Ramos (cell line): ENCODE results near the gene FAM219A.
"Not testable (repeated sequence)": the region's sequence is repeated elsewhere in the genome, so short reads cannot be mapped to it uniquely, and the experiment has no call there.

ENCODE experiments used
- in situ Hi-C: fragments of 300-500 bp; cut with MboI; formaldehyde crosslinking; loops from one replicate; pipeline ENCODE4 v1.14.3; 2022; ENCODE audit warnings: low sequenced_read_pairs; ENCODE audit not compliant: unreplicated experiment

FAM219A gene

GRCh38 chr9:34380511-34381315, 77.7 kb downstream of the FAM219A start:
- in situ Hi-C loops: no loop called here

DNA sequence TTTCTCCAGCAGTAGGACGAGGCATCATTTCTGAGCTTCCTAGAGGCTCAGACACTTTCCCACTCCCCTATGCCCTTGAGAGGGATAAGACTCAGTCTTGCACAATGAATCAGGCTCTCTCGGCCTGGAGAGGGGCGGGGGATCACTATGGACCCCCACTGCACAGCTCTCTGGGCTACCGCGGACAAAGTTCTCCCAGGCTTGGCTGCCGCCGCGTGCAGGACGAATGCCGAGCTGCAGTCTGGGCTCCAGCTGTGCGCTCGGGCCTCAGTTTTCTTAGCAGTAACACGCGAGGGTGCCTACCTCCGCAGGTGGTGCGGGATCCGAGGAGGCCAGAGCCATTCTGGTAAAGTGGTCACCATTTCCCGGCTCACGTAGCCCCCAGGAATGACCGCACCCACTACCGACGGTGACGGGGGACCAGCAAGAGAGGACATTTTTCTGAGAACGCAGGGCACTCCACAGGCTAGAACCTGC, 78.3 kb downstream of the FAM219A start:
- in situ Hi-C loops: no loop called here

GRCh38 chr9:34379334-34380033, 78.9 kb downstream of the FAM219A start:
- in situ Hi-C loops: loop anchor here (10.0 kb wide), 1 partner anchor 205 kb away; the partner anchor contains the start of gene UBAP1

GRCh38 chr9:34378376-34379060, 79.9 kb downstream of the FAM219A start:
- in situ Hi-C loops: loop anchor here (10.0 kb wide), 1 partner anchor 204 kb away; the partner anchor contains the start of gene UBAP1

DNA sequence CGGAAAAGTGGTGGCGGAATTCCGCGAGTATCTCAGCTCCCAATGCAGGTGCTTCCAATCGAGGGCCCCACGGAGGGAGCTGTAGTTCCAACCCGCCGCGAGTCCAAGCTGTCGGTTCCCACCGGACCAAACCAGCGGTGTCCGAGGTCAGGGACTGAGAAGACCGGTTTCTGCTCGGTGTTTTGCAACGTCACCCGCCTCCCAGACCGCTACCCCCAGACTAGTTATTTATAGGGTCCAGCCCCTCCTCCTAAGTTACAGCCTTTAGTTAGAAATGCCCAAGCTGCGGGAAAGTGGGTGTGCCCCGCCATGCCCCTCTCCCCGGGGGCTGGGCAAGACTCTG, 81.0 kb downstream of the FAM219A start:
- in situ Hi-C loops: loop anchor here (10.0 kb wide), 1 partner anchor 203 kb away; the partner anchor contains the start of gene UBAP1

- in situ Hi-C loops: loop anchor here (10.0 kb wide), 1 partner anchor 202 kb away; the partner anchor contains the start of gene UBAP1
Measured at GRCh38 chr9:34376596-34377403, 81.6 kb downstream of the FAM219A start, which contains the start of gene MYORG. MYORG (minus strand) TSS chr9:34376898; CDS start chr9:34372943, 3,955 bp downstream.

DNA sequence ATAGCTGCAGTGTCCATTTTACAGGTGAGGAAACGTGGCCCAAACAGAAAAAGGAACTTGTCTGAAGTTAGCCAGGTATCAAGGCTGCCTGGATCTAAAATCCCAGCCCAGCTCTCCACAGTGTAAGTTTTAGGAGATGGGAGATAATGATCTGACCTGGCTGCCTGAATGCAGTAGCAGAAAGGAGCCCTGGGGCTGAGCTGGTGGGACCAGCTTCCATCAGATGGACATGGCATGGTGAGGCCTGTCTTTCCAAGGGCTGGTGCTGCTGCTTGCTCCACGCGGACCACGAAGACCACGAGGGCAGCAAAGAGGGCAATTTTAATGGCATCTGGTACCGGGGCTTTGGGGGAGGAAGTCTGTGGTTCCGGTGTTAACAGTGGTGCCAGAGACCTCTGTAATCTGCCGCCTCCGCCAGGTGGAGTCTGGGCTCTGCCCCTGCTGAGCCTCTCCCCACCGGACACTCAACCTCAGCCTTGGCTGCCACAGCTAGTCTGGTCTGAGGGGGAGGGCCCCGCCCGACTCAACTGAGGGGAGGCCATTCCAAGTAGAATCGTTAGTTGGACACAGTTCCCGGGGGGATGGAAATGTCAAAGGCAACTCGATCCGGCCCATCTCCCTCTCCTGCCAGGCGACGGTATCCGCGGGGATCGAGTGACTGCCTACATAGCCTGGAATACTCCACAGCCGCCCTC, 82.3 kb downstream of the FAM219A start:
- in situ Hi-C loops: loop anchor here (10.0 kb wide), 1 partner anchor 201 kb away; the partner anchor contains the start of gene UBAP1

DNA sequence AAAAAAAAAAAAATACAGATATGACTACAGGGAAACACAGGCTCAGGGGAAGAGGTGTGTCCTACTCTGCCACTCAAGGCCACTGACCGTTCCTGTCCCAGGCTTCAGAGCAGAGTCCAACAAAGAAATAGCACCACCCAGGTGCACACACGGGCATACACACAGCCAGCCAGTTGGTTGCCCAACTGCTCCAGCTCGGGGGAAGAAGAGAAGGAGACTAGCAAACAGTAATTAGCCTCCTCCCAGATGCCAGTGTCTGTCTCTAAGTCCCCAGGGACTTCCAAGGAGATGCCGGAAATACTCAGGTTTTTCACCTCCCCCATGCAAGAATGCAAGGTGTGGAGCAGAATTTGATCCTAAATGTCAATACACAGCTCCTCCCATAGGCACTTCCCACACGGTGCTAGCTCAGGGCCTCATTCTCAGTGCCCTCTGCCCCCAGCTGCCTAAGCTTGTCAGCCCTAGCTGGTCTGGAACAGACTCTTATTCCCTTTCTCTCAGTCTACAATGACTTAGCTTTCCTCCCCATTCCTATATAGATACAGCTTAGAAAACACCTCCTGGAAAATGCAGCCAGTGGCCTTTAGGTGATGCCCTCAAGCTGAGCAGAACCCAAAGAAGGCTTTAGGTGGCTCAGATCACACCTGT, 83.3 kb downstream of the FAM219A start:
- in situ Hi-C loops: loop anchor here (10.0 kb wide), 1 partner anchor 200 kb away; the partner anchor contains the start of gene UBAP1

DNA sequence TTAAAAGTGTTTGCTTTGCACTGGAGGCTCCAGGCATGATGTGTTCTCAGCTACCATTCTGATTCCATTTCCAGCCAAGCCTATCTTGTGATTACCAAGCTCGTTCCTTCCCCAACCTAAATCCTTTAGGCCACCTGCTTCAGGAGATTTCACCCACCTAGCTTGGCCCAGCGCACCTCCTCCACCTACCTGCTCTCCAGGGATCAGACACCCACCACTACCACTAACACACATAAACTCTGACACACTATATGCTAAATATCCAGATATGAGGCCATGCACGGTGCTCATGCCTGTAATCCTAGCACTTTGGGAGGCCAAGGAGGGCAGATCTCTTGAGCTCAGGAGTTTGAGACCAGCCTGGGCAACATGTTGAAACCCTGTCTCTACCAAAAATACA, 84.0 kb downstream of the FAM219A start:
- in situ Hi-C loops: loop anchor here (10.0 kb wide), 1 partner anchor 200 kb away; the partner anchor contains the start of gene UBAP1

DNA sequence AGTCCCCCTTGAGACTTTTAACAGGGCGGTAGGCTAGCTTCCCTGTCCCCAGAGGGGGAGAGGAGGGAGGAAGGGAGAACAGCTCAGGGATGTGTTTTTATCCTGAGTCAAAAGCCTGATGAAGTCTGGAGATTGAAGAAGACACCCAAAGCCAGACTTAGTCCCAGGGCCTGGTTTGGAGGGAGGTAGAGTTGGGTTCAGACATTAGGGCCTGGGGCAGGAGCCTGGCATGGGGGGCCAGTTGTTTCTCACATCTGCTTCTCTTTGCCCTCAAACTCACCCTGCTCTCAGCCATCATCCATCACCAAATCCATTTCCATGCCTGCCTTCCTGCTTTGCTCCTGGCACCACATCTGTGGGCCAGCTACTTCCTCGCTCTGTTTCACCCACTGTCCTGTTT, 84.6 kb downstream of the FAM219A start:
- in situ Hi-C loops: loop anchor here (10.0 kb wide), 1 partner anchor 199 kb away; the partner anchor contains the start of gene UBAP1

DNA sequence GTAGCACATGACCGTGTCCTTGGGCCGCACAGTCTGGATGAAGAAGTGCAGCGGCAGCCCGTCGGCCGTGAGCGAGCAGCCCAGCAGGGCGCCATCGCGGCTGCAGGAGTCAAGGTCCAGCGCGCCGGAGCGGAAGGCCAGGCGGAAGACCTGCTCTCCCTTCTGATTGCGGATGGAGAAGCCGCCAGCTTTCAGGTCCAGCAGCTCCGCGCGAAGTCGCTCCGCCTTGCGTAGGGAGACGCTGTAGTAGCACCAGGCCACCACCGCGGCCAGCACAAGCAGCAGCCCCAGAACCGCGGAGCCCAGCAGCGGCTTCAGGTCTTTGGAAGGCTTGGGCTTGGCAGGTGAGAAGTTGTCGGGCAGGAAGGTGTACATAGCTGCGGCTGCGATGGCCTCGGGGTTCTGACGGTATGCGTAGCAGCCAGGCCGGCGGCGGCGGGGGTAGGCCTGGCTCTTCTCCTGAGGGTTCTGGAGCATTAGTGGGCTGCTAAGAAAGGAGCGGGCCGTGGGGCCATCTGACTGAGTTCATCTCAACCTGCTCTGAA, 85.8 kb downstream of the FAM219A start:
- in situ Hi-C loops: loop anchor here (10.0 kb wide), 1 partner anchor 198 kb away; the partner anchor contains the start of gene UBAP1

DNA sequence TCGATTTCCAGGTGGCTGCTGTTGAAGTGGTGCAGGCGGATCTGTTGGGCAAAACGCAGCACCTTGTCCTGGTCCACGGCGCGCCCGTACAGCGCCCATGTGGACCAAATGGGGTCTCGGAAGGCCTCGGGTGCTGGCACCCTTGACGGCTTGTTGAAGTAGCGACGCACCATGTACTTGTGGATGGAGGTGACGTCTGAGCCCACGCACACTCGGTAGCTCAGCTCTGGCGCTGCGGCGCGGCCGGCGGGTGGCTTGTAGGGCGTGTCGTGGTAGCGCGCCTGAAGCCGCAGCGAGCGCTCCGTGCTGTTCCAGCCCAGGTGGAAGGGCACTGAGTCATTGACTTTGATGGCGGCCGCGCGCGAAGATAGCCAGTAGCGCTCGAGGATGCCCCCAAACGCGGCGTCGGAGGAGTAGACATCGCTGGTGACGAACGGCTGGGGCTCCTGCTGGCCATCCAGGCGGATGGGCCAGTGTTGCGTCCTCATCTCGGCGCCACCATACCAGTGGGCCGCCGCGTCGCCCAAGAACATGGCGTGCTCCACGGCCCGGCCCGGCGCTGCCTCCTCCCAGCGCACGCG, 86.4 kb downstream of the FAM219A start:
- in situ Hi-C loops: loop anchor here (10.0 kb wide), 1 partner anchor 197 kb away; the partner anchor contains the start of gene UBAP1

DNA sequence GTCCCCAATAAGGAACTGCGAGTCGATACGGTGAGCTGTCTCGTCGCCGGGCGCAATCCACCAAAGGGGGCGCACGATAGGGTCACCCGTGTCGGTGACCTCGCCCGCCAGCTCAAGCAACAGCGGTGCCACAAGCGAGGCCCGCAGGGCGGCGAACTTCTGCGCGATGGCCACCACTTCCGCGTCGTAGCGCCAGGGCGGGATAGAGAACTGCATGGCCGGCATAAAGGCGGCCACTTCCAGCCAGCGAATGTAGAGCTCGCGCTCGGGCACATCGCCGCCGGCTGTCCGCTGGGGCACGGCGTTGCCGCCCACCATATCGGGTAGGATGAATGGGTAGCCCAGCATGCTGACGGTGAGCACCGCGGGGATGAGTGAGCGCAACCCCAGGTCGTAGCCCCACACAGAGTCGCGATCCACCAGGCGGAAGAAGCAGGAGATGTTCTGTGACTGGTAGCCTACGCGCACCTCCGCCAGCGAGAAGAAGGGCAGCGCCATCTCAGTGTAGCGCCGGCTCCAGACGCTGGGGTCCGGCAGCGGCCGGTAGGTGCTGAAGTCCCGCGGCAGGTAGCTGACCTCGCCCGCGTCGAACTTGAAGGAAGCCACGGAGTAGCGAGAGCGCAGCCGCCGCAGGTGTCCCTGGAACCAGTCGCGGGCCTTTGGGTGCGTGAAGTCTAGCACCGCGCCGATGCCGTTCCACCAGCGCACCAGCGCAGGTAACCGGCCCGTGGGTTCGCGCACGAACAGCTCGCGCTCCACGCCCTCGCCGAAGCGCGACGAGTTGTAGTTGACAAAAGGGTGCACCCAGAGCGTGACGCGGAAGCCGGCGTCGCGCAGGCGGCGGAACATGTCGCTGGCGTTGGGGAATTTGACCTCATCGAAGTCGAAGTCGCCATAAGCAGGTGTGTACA, 87.1 kb downstream of the FAM219A start:
- in situ Hi-C loops: loop anchor here (10.0 kb wide), 1 partner anchor 196 kb away; the partner anchor contains the start of gene UBAP1

DNA sequence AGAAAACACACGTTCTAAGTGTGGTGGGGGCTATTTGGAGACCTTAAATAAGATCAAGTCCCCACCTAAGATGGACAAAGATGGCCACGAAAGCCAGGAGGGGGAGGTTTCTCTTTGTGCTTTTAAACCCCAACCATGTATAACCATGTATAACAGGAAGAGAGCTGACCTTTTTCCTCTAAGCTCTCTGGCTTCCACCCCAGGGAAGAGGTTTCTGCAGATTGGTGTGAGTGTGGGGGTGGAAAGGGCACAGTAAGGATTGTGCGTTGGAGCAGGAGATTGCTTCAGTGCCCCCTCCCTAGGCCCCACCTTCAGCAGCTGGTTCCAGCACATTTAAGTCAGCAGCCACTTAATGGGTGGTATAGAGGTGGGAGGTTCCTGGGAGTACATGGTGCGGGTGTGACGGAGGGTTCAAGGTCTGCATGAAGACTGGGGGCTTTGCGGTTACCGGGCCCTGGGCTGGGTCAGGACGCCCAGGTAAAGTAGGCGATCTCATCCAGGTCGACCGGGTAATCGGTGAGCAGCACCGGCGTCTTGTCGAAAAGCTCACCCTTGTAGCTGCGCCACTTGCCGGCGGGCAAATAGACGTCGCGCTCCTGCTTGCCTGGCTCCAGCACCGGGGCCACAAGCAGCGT, 87.9 kb downstream of the FAM219A start:
- in situ Hi-C loops: loop anchor here (10.0 kb wide), 1 partner anchor 196 kb away; the partner anchor contains the start of gene UBAP1

- in situ Hi-C loops: loop anchor here (10.0 kb wide), 1 partner anchor 195 kb away; the partner anchor contains the start of gene UBAP1
Measured at GRCh38 chr9:34369636-34370035, 88.7 kb downstream of the FAM219A start.

- in situ Hi-C loops: not testable (repeated sequence)
Measured at GRCh38 chr9:34368796-34369195, 89.6 kb downstream of the FAM219A start.
